ENCODE data around the gene TNFAIP8L3.

GRCh38 chr15:51060030-51060673 lies 34.6 kb downstream of the TNFAIP8L3 start:
- TF ChIP-seq CTCF (IDR thresholded peaks at IDR 0.05 in 4 of 5, conservative IDR thresholded peaks at IDR 0.05 in 1 of 5) (no peak), POLR2A (IDR thresholded peaks at IDR 0.05) (no peak)
